HuH-7 (cell line): ENCODE results near the gene LRRC73.
"Not testable (repeated sequence)": the region's sequence is repeated elsewhere in the genome, so short reads cannot be mapped to it uniquely, and the experiment has no call there.

Source experiments
- DNase-seq: peaks from one replicate; pipeline ENCODE4 v3.0.0; 2011; ENCODE audit warnings: low spot score

Gene LRRC73

DNA sequence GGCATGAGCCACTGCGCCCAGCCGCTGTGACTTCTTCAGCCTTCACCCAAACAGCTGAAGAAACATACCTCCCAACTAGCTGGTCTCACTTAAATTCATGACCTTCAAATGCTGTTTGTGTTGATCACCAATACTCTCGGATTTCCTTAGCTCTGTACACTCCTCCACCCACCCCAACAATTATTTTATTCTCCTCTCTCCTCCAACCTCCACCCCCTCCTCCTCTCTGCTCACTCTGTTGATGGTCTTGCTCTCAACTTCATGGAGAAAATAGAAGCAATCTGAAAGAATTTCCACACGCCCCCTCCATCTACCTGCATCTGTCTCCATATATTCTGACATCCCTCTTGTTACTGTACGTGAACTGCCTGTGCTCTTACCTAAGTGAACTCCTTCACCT is 48.2 kb downstream of the LRRC73 start:
- no peak for DNase-seq

DNA sequence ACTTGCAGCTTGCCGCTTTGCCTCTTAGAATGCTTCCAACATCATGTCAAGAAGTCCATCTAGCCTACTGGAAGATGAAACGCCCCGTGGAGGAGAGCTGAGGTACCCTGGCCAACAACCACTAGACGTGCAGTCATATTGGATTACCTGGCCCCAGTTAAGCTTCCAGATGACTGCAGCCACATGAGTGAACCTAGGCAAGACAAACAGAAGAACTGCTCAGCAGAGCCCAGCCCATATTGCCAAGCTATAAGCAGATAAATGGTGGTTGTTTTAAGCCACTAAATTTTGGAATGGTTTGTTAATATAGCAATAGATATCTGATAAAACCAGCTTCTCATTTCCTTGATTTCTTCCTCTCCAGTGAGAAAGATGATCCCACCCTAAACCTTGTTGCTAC is 50.1 kb downstream of the LRRC73 start:
- no peak for DNase-seq

DNA sequence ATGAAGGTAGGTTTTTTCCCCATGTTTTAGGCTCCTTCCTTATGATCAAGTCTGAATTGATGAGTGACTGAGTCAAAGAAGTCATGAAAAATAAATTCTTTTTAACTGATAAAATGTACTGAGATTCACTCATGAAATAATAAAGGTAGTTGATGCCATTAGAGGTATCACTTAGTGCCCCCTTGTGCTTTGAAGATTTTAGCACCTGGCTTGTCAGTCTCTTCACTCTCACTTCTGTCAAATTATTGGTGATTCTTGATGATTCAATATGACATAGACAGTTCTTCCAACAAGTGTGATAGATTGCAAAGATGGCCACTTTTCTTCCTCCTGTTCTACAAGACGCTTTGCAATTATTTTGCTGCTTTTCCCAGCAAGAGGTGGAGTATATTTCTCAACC is 50.6 kb downstream of the LRRC73 start:
- no peak for DNase-seq

DNA sequence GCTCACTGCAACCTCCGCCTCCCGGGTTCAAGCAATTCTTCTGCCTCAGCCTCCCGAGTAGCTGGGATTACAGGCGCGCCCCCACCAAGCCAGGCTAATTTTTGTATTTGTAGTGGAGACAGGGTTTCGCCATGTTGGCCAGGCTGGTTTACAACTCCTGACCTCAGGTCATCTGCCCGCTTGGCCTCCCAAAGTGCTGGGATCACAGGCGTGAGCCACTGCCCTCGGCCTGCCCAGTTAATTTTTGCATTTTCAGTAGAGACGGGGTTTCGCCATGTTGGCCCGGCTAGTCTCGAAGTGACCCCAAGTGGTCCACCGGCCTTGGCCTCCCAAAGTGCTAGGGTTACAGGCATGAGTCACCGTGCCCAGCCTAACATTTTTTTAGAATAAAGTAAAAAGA is 52.0 kb downstream of the LRRC73 start:
- not testable (repeated sequence) for DNase-seq

GRCh38 chr6:43457643-43458042 is 52.5 kb downstream of the LRRC73 start:
- no peak for DNase-seq
